Raji (cell line): ENCODE data around the gene ZNF662.

Experiments
- POLR2A ChIP-seq: IDR thresholded peaks from 2 replicates; pipeline ENCODE4 v1.6.1; 2011; ENCODE audit warnings: low read depth, low read length, control low read depth; ENCODE audit not compliant: insufficient read depth

ZNF662 gene

GRCh38 chr3:42963269-42963668, 57.3 kb downstream of the ZNF662 start:
- no peak for TF ChIP-seq POLR2A

- no peak for TF ChIP-seq POLR2A
Measured at GRCh38 chr3:42964266-42964665, 58.3 kb downstream of the ZNF662 start.
